Stromal cell of bone marrow (primary cell): Measurements from ENCODE around the gene DHRS2.

Experiments
- DNase-seq: peaks from one replicate; pipeline ENCODE4 v3.0.0-alpha.2; 2012; ENCODE audit warnings: low read depth

The DHRS2 gene

DNA sequence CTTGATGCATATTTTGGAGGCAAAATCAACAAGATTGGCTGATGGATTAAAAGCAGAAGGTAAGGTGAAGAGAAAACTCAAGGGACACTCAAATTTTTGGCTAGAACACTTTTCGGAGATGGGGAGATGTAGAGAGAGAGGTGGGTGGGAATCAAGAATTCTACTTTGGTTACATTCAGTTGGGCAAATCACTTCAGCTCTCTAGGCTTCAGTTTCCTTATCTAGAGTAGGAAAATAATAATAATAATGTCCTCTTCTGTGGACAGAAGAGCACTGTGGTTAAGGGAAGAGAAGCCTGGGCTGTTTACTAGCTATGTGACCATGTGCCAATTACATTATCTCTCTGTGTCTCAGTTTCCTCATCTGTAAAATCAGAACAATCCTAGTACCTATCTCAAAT is 23.4 kb upstream of the DHRS2 start:
- DNase-seq = no peak

DNA sequence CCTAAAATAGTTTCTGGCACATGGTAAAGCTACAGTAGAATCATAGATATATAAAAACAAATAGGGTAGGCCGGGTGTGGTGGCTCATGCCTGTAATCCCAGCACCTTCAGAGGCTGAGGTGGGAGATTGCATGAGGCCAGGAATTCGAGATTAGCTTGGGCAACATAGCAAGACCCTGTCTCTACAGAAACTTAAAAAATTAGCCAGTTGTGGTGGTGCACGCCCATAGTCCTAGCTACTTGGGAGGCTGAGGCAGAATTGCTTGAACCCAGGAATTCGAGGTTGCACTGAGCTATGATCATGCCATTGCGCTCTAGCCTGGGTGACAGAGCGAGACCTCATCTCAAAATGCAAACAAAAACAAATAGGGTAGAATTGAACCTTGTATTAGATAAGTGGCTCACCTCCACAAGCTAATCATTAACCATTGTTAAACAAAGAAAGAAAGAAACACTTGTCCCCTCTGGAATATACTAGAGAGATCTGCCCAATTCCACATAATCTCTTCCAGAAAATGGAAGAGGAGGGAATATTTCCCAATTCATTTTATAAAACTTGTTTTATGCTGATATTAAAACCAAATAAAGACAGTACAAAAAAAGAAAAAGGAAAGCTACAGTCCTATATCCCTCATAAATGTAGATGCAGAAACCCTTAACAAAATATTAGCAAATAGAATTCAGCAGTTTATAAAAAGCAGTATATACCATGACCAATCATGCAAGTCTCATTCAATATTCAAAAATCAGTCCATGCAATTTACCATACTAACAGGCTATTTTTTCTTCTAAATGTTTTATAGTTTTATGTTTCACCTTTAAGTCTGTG is 22.7 kb upstream of the DHRS2 start:
- no peak for DNase-seq

DNA sequence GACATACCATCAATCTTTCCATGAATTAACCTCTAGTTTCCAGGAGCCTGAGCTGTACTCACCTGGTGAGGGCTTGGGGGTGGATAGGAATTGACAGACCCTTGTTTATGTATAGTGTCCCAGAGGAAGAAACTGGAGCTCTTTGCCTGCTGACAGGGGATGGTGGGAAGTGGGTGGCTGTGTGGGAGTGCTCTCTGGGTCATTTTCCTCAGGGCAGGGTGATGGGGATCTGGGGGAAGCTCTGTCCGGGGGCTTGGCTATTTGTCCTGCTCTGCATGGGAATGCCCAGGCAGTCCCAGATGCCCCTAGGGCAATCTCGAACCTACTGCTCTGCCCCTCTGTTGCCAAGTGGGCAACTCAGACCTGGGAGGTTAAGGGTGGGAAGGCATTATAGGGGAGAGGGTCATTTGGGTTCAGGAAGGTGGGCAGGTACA is 21.8 kb upstream of the DHRS2 start:
- DNase-seq = no peak

DNA sequence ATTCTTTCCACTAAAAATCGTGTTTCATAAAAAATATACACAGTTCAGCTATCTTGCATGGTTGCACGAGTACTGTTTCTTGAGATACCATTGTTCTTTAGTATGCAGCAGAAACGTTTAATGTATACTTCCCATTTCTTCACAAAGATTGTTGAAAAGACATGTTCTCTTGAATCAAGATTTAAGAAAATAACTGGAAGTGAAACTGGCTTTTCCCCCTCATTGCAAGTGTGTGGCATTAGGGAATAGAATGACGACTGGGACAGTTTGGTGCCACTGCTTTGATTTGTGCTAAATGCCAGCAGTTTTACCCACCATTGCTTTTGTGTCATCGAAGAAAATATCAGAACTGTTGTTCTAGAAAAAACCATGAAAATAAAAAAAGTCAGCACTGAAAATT is 20.3 kb upstream of the DHRS2 start:
- DNase-seq = no peak

DNA sequence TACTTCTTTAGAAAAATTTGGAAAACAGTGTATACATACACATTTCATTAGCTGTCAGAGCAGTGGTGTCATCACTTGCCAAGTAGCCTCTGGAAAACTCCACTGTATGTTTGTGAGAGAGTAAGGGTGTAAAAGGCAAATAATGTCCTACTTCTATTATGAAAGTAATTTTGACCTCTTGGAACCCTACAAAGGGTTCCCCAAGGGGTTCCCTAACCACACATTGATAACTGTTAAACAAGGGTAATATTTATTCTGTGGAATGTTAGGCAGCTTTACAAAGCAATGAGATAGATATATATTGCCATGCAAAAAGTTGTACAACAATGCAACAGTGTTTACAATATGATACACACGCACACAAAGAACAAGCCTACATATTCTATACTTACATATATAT is 18.6 kb upstream of the DHRS2 start:
- no peak for DNase-seq

DNA sequence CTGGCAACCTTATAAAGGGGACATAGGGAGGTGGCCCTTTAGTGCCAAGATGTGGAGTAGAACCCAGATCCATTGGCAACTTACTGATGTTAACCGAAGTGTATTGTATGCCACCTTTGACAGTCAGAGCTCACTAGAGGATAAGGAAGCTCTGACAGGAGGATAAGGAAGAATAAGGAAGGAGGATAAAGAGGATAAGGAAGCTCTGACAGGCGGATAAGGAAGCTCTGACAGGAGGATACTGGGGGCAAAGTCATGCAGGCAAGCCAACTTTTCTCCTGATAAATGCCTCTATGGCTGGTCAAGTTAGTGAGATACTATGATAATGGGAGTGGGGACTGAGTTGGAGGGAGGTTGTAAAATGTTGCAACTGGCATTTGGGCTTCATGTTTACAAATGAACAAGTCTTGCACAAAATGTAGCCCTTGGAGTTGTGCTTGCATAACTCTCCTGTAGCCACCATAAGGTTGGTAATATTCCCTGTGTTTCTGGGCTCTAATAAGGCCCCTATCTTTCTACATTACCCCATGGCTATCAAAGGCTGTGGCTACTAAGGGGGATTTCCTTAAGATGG is 17.7 kb upstream of the DHRS2 start:
- no peak for DNase-seq

DNA sequence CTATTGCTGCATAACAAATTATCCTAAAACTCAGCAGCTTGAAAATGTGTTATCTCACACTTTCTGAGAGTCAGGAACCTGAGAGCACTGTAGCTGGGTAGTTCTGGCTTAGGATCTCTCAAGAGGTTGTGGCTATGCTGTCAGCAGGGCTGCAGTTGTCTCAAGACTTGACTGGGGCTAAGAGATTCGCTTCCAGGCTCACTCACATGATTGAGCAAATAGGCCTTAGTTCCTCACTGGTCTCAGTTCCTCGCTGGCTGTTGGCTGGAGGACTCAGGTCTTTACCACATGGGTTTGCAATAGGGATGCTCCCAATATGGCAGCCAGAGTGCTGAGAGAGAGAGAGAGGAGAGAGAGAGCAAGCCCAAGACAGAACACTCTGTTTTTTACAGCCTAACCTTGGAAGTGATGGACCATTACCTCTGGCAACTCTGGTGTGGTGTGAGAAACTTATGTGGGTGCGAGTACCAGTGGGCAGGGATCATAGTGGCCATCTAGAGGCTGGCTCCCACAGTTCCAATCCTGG is 15.9 kb upstream of the DHRS2 start:
- no peak for DNase-seq

DNA sequence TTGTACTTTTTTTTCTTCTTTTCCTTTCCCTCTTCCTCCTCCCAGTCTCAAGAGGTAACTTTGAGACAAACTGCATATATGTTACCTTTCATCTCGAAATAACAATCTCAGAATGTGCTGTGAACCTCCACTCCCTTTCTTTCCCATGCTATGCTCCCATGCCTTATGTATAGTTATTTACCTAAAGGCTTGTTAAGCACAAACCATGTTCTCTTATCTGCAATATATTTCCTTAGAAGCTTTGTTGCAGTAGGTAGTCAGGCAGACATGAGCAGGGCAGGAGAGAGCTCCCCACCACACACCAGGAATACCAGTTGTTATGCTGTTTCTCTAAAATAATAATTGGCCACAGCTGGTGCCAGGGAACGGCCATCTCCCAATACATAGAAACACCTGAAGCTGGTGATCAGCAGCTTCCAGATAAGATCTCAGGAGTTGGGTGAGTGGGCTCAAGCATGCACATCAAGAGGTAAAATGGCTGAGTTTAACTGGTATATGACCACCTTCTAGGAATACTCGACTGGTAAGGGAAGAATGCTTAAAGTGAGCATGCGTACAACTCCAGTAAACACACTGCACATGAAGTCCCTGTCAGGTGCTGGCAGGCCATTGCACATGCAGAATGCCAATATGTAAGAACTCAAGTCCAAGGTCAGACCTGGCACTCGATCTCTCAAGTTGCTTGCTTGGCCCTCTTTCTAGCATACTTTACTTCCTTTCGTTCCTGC is 14.8 kb upstream of the DHRS2 start:
- no peak for DNase-seq

DNA sequence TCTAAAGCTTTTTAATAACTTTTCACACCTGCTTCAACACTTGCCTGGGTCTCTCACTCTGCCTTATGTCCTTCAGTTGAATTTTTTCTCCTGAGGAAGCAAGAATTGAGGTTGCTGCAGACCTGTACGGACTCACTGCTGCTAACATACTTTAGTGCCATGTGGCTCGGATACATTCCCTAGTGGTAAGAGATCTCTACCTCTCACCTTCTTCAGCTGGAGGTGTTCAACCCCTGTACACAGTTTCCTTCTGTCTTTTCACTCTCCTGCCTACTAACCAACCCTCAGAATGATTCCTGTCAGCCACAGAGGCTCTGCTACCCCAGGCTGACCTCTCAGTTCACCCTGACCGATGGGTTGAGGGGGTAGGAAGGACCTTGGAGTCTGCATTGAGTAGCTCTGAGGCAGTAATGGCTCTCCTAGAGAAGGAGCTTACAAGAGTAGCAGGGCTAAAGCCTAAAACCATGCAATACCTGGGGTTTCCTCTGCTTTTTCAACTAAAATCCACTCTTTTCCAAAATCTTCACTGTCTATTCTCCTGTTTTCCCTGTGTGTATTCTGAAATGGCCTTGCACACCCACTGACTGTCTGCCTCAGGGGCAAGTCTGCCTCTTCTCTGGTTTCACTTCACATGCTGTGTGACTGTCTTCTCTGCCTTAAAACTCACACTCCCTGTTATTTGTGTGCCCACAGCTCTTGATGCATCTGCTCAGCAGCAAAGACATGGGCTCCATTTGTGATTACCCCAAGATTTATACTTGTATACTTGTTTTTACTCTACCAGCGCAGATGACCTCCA is 14.0 kb upstream of the DHRS2 start:
- DNase-seq = no peak

DNA sequence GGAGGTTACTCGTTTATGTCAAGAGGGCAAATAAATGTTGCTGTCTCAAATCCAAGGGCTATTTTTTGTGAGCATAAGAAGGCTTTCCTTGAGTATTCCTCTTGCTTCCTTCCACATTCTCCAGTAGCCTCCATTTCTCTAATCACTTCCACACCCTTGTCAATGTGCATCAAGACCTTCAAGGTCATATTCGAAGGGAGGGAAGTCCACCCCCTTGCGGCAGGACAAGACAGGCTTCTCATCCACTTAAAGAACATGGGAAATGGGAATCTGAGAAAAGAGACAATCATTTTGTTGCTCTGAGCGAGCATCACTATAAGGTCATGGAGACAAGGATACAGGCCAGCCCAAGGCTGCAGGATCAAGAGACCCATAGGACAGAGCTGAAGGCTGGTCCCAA is 13.2 kb upstream of the DHRS2 start:
- no peak for DNase-seq

DNA sequence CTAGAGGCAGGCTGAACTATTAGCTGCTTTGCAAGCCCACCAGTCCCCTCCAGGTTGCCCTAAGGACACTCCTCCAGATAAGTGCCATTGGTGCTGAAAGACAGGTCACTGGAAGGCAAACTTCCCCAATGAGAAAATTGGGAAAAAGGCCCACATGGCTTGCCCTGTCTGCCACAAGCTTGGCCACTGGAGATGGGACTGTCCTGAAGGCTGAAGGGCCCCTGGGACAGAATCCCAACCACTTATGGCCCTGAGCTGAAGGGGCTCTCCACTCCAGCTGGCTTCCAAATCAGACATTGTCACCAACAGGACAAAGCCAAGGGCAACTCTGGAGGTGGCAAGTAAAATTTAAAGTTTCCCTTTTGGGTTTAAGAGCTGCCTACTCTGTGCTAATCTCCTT is 12.2 kb upstream of the DHRS2 start:
- DNase-seq = no peak

DNA sequence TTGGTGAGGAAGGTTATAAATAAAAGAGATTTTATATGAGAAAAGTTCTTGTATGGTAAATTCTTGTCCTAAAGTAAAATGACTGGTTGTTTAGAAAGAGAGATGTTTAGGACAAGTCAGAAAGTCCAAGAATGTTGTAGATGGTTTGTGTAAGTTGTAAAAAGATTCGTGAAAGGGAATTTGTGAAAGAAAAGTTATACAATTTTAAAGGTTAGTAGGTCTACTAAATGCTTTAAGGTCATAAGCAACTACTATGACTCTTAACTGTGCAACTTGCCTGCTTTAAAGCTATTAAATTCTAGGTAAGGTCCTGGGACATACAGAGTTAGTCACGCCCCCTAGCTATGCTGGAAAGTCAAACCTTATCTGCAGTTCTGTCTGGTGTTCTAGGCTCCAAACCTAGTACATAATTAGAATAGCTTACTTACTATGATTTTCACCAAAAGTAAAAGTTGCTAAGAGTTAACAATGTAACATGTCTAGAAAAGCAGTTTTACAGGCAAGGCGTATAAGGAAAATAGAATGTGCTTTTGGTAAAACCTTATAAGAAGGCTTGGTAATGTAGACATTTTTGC is 11.2 kb upstream of the DHRS2 start:
- no peak for DNase-seq

DNA sequence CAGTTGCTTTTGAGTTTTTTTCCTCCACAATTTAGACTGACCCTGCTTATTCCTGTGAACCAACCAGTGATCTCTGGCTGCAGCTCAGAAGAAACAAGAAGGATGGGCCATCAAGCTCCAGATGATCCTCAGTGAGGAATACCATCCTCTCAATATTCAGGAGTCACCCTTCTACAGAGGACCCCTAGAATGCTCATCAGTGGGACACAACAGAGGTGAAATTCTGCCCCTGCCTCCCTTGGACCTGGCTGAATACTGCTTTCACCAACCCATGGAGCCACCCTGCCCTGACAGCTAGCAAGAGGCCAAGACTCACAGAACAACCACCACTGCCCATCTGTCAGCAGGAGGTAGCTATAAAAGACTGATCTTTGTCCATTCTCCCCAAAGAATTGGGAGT is 9.2 kb upstream of the DHRS2 start:
- DNase-seq = no peak

DNA sequence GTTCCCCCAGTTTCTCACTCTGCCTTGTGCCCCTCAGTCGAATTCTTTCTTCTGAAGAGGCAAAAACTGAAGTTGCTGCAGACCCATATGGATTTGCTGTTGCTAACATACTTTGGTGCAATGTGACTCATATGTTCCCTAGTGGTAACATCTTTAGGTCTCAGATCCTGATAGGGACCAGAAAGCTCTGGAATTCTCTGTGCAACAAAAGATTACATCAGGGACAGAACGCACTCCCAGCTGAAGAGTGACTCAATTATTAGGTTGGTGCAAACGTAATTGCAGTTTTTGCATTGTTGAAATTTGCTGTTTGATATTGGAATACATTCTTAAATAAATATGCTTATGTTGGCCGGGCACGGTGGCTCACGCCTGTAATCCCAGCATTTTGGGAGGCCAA is 8.2 kb upstream of the DHRS2 start:
- DNase-seq = no peak

DNA sequence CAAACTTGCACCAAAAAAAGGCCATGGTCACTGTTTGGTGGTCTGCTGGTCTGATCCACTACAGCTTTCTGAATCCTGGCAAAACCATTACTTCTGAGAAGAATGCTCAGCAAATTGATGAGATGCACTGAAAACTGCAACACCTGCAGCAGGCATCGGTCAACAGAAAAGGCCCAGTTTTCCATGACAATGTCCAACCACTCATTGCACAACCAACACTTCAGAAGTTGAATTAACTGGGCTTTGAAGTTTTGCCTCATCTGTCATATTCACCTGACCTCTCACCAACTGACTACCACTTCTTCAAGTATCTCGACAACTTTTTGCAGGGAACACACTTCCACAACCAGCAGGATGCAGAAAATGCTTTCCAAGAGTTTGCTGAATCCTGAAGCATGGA is 7.0 kb upstream of the DHRS2 start:
- no peak for DNase-seq

DNA sequence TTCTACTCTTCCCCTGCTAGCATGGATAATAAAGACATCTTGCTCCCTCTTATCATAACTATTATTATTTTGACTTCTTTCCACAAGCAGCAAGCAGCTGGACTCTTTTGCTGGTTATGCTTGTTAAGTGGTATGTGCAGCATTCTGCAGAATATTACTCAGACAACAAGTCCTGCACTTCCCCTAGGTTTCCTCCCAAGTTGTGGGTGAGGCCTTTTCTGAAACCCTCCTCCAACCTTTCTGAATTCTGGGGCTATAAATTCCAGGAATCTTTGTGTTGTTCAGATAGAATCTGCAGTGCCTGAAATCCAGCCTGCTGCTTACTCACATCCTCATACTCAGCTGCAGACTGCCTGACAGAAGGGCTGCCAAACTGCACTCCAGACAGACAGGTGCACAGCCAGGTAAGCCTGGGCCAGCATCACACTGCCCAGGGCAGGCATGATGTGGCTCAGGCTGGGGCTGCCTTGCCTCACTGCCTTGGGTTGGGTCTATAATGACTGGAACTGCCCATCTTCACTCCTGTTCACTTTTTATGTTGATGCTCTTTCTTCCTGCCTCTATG is 6.2 kb upstream of the DHRS2 start:
- DNase-seq = no peak

DNA sequence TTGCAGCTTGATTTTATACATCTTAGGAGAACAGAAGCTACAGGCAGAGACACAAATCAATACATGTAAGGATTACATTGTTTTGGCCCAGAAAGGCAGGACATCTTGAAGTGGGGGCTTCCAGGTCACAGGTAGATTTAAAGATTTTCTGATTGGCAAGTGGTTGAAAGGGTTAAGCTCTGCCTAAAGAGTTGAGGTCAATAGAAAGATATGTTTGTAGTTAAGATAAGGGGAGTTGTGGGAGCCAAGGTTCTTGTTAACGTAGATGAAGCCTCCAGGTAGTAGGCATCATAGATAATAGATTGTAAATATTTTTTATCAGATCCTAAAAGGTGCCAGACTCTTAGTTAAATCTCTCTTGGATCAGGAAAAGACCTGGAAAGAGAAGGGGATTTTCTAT is 5.5 kb upstream of the DHRS2 start:
- DNase-seq = no peak

DNA sequence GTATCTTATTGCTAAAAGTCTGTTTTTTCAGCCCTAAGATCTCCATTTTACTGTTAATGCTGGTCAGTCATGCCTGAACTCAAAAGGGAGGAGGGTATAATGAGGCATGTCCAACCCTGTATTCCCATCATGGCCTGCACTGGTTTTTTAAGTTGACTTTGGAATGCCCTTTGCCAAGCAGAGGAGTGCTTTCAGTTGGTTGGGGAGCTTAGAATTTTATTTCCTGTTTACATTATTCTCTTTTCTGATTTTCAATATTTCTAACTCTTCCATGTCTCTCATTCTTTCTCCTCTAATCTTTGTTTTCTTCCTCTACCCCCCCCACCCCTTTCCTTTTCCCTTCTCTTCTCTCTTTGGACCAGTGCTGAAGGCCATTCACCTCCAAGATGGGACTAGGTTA is 4.9 kb upstream of the DHRS2 start:
- no peak for DNase-seq

DNA sequence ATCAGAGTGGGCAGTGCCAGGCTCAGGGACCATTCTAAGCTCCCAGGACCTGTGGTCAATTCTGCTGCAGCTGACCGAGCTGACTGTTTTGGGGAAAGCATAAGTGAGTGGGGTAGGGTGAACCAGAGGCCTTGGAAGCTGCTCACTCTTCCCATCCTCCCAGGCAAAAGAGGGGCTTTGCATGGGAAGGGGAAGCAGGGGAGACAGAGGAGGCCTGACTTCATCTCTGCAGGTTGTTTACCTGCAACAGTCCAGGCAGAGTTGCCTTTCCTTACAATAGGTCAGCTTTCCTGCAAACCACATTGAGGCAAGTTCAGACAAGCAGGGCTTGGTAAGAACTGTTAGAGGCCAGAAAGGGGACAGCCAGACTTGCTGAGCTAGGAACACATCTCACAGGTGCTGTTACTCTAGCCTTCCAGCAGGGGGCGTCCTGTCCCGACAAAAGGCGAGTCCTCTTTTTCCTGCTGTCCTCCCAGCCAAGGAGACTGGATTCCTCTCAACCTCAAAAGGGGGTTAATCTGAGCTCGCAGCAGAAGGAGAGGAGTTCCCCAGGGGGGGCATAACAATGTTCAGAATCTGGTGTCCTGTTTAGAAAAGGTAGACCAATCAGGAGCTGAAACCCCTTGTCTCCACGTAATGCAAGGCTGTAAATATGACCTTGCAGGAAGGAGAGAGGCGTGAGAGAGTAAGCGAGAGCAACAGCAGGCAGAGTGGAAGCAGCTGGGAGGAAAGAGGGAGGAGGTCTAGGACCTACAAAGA is 4.3 kb upstream of the DHRS2 start:
- DNase-seq = peak; percentile 71

DNA sequence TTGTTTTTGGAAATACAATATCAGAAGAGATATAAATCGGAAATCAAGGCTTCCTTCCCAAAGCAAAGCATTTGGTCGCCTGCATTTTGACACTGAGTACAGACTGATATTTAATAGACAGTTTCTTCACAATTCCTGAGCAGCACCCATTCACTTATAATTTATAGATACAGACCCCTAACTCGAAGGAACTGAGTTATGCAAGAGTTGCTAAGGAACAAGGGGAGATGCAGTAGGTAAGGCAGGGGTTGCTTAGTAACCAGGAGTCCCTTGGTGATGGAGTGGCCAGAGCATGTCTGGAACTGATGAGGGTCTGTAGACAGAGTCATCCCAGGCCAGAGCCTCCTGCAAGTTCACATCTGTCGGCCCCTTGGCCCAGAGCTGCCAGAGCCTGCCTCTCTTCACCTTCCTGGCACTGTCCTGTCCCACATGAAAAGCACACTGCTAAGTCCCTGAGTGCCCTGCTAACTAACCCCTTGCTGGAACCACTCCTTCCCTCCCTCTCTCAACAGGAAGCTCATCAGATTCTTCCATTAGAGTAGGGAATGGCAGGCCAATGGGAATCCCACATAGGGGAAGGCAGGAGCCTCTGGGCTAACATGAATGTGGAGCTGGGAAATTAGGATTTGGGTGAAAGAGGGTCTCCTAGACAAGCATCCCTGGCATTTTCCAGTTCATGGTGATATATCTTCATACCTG is 3.6 kb upstream of the DHRS2 start:
- no peak for DNase-seq
